GM18519 (cell line): ENCODE data around the gene METAP1.
"Not testable (repeated sequence)": the region's sequence is repeated elsewhere in the genome, so short reads cannot be mapped to it uniquely, and the experiment has no call there.

Experiments used
- ATAC-seq: cut with Tn5 transposase; IDR thresholded peaks from one replicate; pipeline ENCODE4 v1.9.1; 2021; ENCODE audit warnings: mild to moderate bottlenecking, moderate library complexity; ENCODE audit not compliant: unreplicated experiment, low FRiP score

METAP1 gene

DNA sequence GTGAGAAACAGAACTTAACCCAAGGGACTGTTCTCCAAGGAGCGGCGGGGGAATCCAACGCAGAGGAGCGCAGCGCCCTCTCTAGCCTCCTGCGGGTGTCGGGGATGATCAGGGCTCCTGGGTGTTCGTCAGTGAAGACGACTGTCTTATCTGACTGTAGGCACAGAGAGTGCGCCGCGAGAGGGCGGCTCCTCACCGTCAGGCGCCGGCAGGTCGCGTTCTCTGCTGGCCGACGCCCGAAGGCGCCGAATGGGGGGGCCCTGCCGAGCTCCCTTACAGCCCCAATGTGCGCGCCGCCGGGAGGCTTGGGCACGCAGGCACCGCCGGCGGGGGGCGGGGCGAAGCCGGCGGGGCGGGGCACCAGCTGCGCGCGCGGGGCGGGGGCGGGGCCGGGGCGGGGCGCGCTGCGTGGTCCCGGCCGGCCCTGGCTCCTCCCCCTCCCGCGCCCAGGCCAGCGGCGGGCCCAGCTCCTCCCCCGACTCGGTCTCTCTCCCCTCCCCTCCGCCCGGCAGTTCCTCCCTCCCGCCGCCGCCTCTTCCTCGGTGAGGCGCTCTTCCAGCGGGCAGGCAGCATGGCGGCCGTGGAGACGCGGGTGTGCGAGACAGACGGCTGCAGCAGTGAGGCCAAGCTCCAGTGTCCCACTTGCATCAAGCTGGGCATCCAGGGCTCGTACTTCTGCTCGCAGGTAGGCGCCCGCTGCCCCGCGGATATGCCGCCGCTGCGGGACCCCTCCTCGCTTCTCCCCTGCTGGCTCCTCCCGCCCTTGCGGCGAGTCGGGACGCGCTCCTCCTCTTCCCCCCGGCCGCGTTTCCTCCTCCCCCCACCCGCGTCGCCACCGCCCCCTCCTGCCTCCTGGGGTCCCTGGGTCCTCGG is at the start of gene METAP1:
METAP1 (plus strand) TSS at position 539 of the 873 bp plus-strand sequence; CDS start at position 572, 33 bp downstream.
- peak; percentile 96 for ATAC-seq

DNA sequence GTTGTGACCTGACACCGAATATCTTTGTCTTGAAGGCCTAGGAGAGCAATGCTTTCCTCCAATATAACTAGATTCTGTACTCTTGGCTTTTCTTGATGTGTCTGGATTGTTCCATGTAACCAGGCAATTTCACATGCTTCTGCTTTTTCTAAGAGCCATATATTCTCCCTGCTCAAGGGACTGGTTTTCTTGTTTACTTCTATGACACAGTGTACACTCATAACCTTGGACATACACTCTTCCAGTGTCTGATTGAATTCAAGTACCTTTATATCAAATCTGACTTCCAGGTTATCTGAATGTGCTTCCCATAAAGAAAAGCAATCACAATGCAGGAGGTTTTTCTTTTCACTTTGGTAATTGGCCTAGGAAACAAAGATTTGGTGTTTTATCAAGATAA is 49.2 kb upstream of the METAP1 start:
- no peak for ATAC-seq

DNA sequence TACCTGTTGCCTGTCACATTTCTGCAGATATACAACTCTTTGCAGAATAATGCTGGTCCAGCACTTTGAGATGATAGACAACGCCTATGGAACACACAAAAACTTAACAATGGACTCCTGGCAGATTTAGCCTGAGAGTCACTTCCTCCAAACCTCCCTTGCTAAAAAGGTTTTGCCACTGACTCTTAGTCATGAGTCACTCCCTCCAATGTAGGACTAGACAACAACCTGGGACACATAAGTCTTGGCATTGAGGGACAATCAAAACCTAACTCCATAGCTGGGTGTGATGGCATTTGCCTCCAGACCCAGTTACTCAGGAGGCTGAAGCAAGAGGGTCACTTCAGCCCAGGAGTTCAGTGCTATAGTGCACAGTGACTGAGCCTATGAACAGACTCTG is 44.6 kb upstream of the METAP1 start:
- ATAC-seq = no peak

DNA sequence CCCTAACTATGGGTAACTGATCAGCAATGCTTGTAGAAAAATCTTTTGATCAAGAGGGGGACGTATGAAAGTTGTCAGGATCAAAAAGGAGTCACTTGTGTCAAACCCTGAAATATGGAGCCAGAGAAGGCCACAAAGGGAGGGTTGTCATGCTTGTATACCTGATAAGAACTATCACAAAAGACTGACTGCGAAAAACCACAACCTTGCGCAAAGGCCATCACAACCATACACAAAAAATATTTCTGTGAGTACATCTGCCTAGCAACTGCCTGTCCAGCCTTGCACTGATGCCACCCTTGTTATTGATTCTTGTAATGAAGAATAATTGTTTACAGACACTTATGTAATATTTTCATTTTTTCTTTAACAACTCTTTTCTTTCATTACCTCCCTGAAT is 43.8 kb upstream of the METAP1 start:
- no peak for ATAC-seq

DNA sequence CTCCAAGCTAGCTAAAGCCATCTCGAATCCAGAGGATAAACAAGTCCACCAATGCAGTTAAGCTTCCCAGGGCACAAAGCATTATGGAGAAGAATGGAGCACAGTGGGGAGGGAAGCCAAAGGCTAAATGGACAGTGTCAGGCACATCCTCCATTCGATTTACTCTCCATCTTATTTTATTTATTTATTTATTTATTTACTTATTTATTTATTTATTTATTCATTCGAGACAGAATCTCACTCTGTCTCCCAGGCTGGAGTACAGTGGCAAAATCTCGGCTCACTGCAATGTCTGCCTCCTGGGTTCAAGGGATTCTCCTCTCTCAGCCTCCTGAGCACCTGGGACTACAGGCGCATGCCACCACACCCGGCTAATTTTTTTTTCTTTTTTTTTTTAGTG is 40.3 kb upstream of the METAP1 start:
- ATAC-seq = no peak

DNA sequence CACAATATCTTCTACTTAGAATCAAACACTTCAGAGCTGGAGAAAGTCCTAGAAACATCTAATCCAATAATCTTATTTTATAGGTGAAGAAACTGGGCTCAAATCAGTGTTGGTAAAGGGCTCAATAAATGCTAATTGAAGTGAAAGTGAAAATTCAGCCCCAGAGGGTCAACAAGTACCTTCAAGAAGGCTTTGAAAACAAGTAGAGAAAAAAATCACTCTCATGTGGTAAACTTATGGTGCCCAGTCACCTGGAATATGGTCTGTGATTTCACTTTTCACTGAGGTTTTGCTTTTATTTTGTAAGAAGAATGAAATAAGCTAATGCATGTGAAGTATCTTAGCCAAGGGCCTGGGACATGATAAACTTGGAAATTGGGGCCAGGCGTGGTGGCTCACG is 37.5 kb upstream of the METAP1 start:
- no peak for ATAC-seq

DNA sequence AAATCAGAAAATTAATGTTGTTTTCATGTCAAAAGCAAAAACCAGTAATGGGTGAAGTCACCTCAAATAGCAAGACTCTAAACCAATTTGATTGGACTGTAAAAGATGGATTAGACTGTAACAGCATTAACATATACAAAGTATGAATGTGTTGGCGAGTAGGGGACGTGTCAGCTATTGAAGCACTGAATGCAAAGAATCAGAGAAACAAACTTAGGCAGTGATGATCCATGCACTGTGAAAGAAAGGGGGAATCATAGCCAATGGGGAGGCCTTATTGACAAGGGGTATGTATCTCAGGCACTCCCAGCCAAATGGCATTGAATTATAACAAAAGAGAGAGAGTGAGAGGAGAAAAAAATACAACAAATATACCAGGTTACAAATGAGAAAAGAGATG is 36.1 kb upstream of the METAP1 start:
- ATAC-seq = no peak

DNA sequence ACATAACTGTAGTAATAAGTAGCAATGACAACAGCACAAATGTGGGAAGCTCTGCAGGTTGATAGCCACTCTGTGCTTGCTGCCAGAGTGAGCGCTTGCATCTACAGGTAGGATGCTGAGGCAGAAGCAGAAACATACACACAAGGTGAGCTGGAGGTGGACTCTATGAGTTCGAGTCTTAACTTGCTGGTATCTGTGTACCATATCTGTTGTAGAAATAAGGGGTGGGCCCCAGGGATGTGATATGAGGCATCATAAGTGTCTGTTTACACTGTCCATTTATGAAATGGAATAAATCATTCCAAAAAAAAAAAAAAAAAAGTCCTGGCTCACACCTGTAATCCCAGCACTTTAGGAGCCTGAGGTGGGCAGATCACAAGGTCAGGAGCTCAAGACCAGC is 33.8 kb upstream of the METAP1 start:
- no peak for ATAC-seq

DNA sequence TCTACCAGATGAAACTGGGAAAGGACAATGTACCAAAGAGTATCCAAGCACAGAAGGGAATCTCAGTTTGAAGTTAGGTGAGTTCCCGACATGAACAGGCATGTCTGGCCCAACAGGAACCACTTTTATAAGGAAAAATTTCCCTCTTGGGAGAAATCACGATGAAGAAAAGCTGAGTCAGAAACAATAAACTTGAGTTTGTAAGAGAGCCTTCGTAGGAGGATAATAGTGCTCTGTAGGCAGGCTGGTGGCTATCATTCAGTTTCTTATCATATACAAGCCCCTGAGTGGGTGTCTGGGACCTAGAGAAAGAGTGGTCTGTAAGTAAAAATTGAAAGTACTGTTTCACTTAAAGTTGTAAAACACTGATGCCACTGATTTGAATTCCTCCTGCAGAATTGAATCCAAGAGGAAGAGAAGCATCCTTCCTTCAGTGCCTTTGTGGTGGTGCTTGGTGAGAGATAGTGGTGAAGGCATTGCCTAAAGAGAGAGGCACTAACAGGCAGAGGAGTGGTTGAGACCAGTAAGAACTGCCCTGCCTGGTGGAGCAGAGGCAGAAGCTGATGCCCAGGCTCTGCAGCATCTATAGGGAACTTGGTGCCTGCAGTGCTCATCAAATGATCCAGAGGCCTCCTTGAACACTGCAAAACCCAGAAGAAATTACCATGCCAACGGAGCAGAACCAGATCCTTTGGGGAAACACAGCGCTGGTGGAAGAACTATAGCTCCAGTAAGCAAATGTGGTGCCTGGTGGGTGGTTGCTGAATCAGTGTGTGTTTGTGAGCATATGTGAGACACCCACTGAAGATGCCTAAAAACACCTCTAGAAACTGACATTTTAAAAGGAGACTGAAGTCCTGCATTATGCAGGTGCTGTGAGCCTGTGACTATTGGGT is 31.7 kb upstream of the METAP1 start:
- ATAC-seq = no peak

DNA sequence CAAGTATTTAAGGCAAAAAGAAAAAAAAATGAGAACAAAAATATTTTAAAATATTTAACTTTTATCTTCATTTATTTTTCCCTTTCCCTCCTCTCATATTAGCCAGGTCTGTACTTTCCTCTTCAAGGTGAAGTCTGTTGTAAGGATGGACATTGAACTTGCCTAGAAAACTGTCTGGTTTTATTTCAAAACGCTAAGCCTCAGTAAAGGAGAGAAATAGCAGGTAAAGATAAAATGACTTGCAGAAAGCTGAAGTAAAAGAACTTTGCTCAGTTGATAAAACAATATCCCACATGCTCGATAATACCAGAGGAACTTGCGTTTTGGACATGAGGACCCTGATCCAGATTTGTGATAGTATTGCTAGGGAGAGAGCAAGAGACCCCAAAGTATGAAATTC is 28.6 kb upstream of the METAP1 start:
- ATAC-seq = no peak

DNA sequence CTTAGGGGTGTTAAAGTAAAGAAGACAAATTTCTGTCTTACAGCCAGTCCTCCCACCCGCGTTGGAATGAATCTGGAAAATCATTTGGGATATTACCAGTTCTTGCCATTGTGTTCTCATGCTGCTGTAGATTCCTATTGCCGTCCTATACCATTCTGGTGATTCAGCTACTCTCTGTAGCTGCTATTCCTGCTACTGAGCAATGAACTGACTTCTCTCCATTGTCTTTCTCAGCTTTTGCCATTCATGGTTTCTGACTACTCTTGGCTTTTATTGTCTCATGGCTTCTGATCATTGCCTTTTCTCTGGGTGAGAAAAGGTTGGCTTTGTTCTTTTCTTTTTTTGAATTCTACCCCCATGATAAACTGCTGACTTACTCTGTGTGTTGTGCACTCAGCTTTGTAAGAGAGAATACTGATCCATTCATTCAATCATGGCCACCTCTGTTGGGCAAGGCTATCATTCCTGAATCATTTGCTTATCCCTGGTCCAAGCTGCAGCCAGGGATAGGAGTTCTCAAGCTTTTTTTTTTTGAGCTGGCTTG is 27.7 kb upstream of the METAP1 start:
- no peak for ATAC-seq

DNA sequence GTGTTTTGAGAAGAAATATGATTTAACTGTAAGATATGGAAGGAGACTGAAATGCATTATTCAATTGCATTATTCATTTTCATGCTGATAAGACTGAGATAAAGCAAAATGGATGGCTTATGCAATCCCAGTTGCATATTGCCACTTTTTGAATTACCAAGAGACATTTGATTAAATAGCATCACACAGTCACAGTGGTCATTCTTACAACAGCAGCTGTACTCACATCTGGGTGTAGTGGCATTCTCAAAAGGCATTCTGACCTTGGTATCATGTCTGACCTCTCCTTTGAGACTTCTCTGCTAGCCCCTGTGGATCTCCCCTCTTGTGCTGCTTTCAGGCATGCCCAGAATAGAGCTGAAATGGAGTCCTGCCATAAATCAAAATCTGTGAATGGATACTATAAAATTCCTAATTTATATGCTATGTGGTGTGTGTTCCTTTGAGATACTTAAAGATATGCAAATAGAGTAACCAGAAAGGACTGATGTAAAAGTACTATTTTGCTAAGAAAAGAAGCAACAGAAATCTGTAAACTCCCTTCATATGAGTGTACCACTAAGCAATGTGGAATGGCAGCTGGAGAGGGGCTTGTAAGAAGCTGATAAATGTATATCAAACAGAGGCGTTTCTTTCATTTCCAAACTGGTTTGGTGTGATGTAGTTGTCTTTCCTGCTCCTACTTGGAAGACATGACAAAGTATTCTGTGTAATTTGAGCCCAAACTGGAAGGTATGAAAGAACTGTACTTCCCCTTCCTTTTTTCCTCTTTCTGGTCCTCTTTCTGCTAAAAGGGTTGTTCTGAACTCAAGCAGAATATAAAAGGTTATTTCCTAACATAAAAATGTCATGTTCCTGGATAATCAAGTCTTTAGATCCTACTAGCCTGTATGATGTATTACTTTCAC is 25.4 kb upstream of the METAP1 start:
- no peak for ATAC-seq

DNA sequence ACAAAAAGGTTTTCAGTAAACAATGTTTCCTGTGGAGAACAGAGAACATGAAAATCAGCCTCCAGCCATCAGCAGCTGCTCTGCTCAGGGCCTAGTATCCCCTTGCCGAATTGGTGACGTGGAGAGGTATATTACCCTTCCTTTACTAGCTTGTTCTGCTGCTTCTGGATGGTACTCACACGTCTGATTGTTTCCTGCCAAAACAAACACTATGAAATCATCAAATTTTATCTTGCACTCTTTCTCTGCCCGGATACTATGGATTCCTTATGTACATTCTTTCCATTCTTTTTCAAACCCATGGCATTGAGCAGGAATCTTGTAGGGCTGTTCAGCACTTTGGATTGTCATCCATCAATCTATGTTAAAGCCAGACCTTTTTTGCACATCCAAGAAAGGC is 18.8 kb upstream of the METAP1 start:
- no peak for ATAC-seq

DNA sequence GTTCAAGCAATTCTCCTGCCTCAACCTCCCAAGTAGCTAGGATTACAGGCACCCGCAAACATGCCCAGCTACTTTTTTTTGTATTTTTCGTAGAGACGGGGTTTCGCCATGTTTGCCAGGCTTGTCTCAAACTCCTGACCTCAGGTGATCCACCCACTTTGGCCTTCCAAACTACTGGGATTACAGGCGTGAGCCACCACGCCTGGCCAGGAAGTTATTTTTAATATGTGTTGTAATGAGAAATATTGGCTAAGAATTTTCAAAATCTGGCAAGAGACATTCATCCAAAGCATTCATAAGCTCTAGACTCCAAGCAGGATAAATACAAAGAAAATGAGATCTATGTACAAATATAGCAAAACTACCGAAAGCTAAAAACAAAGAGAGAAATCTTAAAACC is 18.0 kb upstream of the METAP1 start:
- no peak for ATAC-seq

DNA sequence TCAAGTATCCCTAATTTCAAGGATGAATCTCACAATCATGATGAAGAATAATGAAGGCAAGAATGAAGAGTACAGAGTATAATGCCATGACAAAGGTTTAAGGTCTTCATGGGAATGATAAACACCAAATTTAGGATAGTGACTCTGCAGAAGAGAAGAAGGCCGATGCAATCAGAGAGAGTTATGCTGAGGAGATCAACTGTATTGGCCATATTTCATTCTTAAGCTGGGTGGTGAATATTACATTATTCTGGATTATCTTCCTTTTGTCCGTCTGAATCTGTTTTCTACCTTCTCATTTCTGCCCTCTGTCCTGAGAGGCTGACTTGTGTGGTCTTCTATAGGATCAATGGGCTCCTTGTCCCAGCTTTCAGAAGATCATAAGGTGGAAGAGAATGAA is 7.8 kb upstream of the METAP1 start:
- ATAC-seq = no peak

DNA sequence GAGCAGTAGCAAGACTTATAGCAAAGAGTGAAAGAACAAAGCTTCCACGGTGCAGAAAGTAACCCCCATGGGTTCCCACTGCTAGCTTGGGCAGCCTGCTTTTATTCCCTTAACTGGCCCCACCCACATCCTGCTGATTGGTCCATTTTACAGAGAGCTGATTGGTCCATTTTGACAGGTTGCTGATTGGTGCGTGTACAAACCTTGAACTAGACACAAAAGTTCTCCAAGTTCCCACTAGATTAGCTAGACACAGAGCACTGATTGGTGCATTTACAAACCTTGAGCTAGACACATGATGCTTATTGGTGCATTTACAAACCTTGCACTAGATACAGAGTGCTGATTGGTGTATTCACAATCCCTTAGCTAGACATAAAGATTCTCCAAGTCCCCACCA is 2.7 kb upstream of the METAP1 start:
- not testable (repeated sequence) for ATAC-seq

DNA sequence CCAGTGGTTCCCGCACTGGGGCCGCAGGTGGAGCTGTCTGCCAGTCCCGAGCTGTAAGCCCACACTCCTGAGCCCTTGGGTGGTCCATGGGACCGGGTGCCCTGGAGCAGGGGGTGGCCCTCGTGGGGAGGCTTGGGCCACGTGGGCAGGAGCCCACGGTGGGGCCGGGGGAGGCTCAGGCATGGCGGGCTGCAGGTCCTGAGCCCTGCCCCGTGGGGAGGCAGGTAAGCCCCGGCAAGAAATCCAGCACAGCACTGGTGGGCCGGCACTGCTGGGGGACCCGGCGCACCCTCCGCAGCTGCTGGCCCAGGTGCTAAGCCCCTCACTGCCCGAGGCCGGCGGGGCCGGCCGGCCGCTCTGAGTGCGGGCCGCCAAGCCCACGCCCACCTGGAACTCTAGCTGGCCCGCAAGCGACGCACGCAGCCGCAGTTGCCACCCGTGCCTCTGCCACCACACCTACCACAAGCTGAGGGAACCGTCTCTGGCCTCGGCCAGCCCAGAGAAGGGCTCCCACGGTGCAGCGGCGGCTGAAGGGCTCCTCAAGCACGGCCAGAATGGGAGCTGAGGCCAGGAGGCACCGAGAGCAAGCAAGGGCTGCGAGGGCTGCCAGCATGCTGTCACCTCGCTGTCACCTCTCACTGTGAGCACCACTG is 2.0 kb upstream of the METAP1 start:
- ATAC-seq = no peak

DNA sequence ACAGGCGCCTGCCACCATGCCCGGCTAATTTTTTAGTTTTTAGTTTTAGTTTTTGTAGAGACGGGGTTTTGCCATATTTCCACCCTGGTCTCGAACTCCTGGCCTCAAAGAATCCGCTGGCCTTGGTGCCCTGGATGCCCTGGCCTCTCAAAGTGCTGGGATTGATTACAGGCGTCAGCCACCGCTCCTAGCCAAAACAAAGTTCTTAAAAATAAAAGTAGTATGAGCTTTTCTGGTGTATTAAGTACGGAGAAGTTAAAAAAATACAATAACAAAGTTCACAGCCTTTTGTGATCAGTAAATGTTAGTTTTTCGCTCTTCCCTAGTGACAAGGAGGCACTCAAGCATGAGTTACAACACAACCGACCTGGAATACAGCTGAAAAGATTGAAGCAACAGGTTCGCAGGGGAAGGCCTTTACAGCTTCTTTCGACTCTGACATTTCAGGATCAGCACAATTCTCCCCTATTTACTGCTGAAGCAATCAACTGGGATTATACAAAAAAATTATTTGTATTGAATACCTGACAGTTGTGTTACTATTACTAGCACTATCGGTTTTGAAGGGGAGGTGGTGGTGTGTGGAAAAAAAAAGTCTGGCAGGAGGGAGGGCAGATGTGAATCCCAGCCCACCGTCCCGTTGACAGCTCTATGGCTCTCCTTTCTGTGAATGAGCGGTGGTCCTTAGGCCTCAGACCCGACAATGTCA is 893 bp upstream of the METAP1 start:
- ATAC-seq = no peak
